NCI-H146 (cell line): ENCODE data around the gene ZDHHC16.
"Not testable (repeated sequence)": the region's sequence is repeated elsewhere in the genome, so short reads cannot be mapped to it uniquely, and the experiment has no call there.

Experiments
- DNase-seq: peaks from one replicate; lab custom pipeline; 2025; lab: John Stamatoyannopoulos, UW

Gene ZDHHC16

GRCh38 chr10:97445722-97446639, at the start of gene ZDHHC16, which contains the start of gene EXOSC1:
ZDHHC16 (plus strand) TSS chr10:97446175; CDS start chr10:97451676, 5,501 bp downstream.
EXOSC1 (minus strand) TSS chr10:97446006; CDS start chr10:97445985, 21 bp downstream.
- DNase-seq: peak; percentile 95

GRCh38 chr10:97399843-97400545, 46.0 kb upstream of the ZDHHC16 start:
- peak; percentile 66 for DNase-seq

GRCh38 chr10:97400665-97401454, 45.1 kb upstream of the ZDHHC16 start, which contains the start of gene RRP12:
RRP12 (minus strand) TSS chr10:97401340; CDS start chr10:97401231, 109 bp downstream.
- peak; percentile 97 for DNase-seq

GRCh38 chr10:97401455-97401919, 44.5 kb upstream of the ZDHHC16 start:
- no peak for DNase-seq

- DNase-seq: no peak
Observed at GRCh38 chr10:97404044-97404443, 41.9 kb upstream of the ZDHHC16 start.

- DNase-seq: no peak
Observed at GRCh38 chr10:97406064-97406463, 39.9 kb upstream of the ZDHHC16 start.

- not testable (repeated sequence) for DNase-seq
Observed at GRCh38 chr10:97406483-97406882, 39.5 kb upstream of the ZDHHC16 start.

- peak; percentile 83 for DNase-seq
Observed at GRCh38 chr10:97407211-97407951, 38.6 kb upstream of the ZDHHC16 start.

GRCh38 chr10:97407952-97408248, 38.1 kb upstream of the ZDHHC16 start:
- DNase-seq: no peak

GRCh38 chr10:97408496-97408992, 37.4 kb upstream of the ZDHHC16 start:
- DNase-seq: no peak

- no peak for DNase-seq
Observed at GRCh38 chr10:97411406-97411805, 34.6 kb upstream of the ZDHHC16 start.

GRCh38 chr10:97412891-97413304, 33.1 kb upstream of the ZDHHC16 start:
- no peak for DNase-seq

- DNase-seq: no peak
Observed at GRCh38 chr10:97416565-97416964, 29.4 kb upstream of the ZDHHC16 start.

GRCh38 chr10:97423757-97424098, 22.2 kb upstream of the ZDHHC16 start:
- not testable (repeated sequence) for DNase-seq

GRCh38 chr10:97425964-97426775, 19.8 kb upstream of the ZDHHC16 start, which contains the start of gene PGAM1:
PGAM1 (plus strand) TSS chr10:97426191; CDS start chr10:97426308, 117 bp downstream.
- peak; percentile 94 for DNase-seq

- DNase-seq: peak; percentile 9
Observed at GRCh38 chr10:97426776-97427570, 19.0 kb upstream of the ZDHHC16 start.

- no peak for DNase-seq
Observed at GRCh38 chr10:97427571-97428179, 18.3 kb upstream of the ZDHHC16 start.

- DNase-seq: no peak
Observed at GRCh38 chr10:97428572-97428981, 17.4 kb upstream of the ZDHHC16 start.

- DNase-seq: peak; percentile 6
Observed at GRCh38 chr10:97434055-97434454, 11.9 kb upstream of the ZDHHC16 start.
